H1 (cell line): ENCODE results near the gene FZD8. TPM values are rescaled to one million over a fixed set of nuclear protein-coding genes. Genes with fewer than 3 reads are reported as not detected.

Experiments used
- CTCF ChIA-PET: fragments of 300-600 bp; sonication (Branson Sonifier 250); formaldehyde crosslinking; loops from one replicate; lab custom pipeline; 2021; ENCODE audit not compliant: partially characterized antibody; lab: Charles Lee
- POLR2A ChIA-PET: fragments of 300-600 bp; sonication (Branson Sonifier 250); formaldehyde crosslinking; loops from one replicate; lab custom pipeline; 2021; ENCODE audit warnings: inconsistent platforms; ENCODE audit not compliant: partially characterized antibody; lab: Charles Lee
- DNase-seq, 2 experiments: peaks; one replicate each; pipeline versions ENCODE4 v3.0.0 to v3.0.0-alpha.2; 2010 to 2022; ENCODE audit warnings: low spot score in 2 of 2, low read depth in 1 of 2, mixed read lengths in 1 of 2
- FAIRE-seq: peaks from 2 replicates; lab custom pipeline; 2011; peaks lifted over from hg19 to GRCh38; lab: Jason Lieb, UNC
- H2AFZ ChIP-seq: 2 replicates; pipeline ENCODE4 v1.8.1; 2012; ENCODE audit warnings: low read length, inconsistent platforms
- H2AK5ac ChIP-seq: 2 replicates; pipeline ENCODE4 v1.6.1; 2013; ENCODE audit warnings: low read depth, low read length
- H2BK120ac ChIP-seq: replicated peaks from 2 replicates; pipeline ENCODE3; 2013; ENCODE audit warnings: low read depth, low read length, inconsistent platforms
- H2BK12ac ChIP-seq: 2 replicates; pipeline ENCODE4 v1.6.1; 2013; ENCODE audit warnings: low read depth, low read length
- H2BK15ac ChIP-seq: 2 replicates; pipeline ENCODE4 v1.6.1; 2013; ENCODE audit warnings: low read length
- H2BK20ac ChIP-seq: 2 replicates; pipeline ENCODE4 v1.6.1; 2013; ENCODE audit warnings: low read length
- H2BK5ac ChIP-seq: 2 replicates; pipeline ENCODE4 v1.6.1; 2013; ENCODE audit warnings: low read depth, low read length
- H3K14ac ChIP-seq: 2 replicates; pipeline ENCODE4 v1.6.1; 2013; ENCODE audit warnings: inconsistent platforms; ENCODE audit not compliant: insufficient read length
- H3K18ac ChIP-seq: 2 replicates; pipeline ENCODE4 v1.6.1; 2013; ENCODE audit warnings: low read length; ENCODE audit errors: extremely low read depth
- H3K23ac ChIP-seq: 2 replicates; pipeline ENCODE4 v1.6.1; 2013; ENCODE audit warnings: inconsistent platforms; ENCODE audit not compliant: insufficient read length
- H3K23me2 ChIP-seq: 2 replicates; pipeline ENCODE4 v1.6.1; 2013; ENCODE audit warnings: low read depth, low read length
- H3K27ac ChIP-seq: 2 replicates; pipeline ENCODE4 v1.6.1; 2011; ENCODE audit warnings: low read depth, low read length, inconsistent platforms
- H3K27me3 ChIP-seq, 4 experiments: replicated peaks in 1 of 4; 1 replicate in 1 of 4; 2 replicates in 3 of 4; pipeline versions ENCODE4 v1.6.1 to v1.8.1; 2011 to 2013; ENCODE audit warnings: low read length in 3 of 4, mild to moderate bottlenecking in 3 of 4, inconsistent platforms in 2 of 4, mixed read lengths in 2 of 4, moderate library complexity in 1 of 4; ENCODE audit not compliant: control insufficient read depth in 3 of 4, insufficient read depth in 3 of 4; ENCODE audit errors: extremely low read depth in 1 of 4
- H3K36me3 ChIP-seq, 4 experiments: 2 replicates each; pipeline versions ENCODE4 v1.6.1 to v1.8.1; 2011 to 2013; ENCODE audit warnings: mild to moderate bottlenecking in 4 of 4, low read length in 3 of 4, moderate library complexity in 2 of 4, control low read depth in 1 of 4, inconsistent platforms in 1 of 4; ENCODE audit not compliant: insufficient read depth in 4 of 4, control insufficient read depth in 2 of 4
- H3K4ac ChIP-seq: replicated peaks from 2 replicates; pipeline ENCODE3; 2013; ENCODE audit warnings: low read length, low read depth, mixed read lengths, inconsistent platforms; ENCODE audit not compliant: insufficient read length
- H3K4me1 ChIP-seq, 4 experiments: replicated peaks in 1 of 4; 1 replicate in 1 of 4; 2 replicates in 3 of 4; pipeline versions ENCODE4 v1.6.1 to v1.8.1; 2011 to 2013; ENCODE audit warnings: low read length in 3 of 4, inconsistent platforms in 2 of 4, mixed read lengths in 1 of 4; ENCODE audit not compliant: insufficient read depth in 4 of 4, control insufficient read depth in 3 of 4
- H3K4me2 ChIP-seq, 2 experiments: 2 replicates each; pipeline versions ENCODE4 v1.6.1 to v1.8.1; 2011 to 2013; ENCODE audit warnings: low read depth in 2 of 2, low read length in 2 of 2, control low read depth in 1 of 2, inconsistent platforms in 1 of 2, mild to moderate bottlenecking in 1 of 2; ENCODE audit not compliant: insufficient read depth in 1 of 2
- H3K4me3 ChIP-seq, 4 experiments: fragments of 200-600, 300-600 bp in 1 of 4; sonication (generic), shearing (Covaris generic), sonication (Bioruptor Twin) in 1 of 4; 2 replicates each; pipeline versions ENCODE4 v1.5.1 to v1.8.1; 2011 to 2016; ENCODE audit warnings: low read length in 4 of 4, low read depth in 3 of 4, control low read depth in 2 of 4, inconsistent platforms in 2 of 4, mild to moderate bottlenecking in 2 of 4, mixed read lengths in 1 of 4, moderate library complexity in 1 of 4; ENCODE audit not compliant: insufficient read depth in 2 of 4; ENCODE audit errors: extremely low read depth in 1 of 4
- H3K56ac ChIP-seq: replicated peaks from 2 replicates; pipeline ENCODE3; 2013; ENCODE audit warnings: low read depth, mild to moderate bottlenecking, mixed read lengths, low read length, inconsistent platforms; ENCODE audit not compliant: insufficient read length
- H3K79me1 ChIP-seq: 2 replicates; pipeline ENCODE4 v1.6.1; 2013; ENCODE audit warnings: low read depth, low read length, control low read depth
- H3K79me2 ChIP-seq, 2 experiments: 2 replicates each; pipeline versions ENCODE4 v1.6.1 to v1.8.1; 2012 to 2013; ENCODE audit warnings: low read length in 2 of 2, mild to moderate bottlenecking in 2 of 2, inconsistent platforms in 1 of 2; ENCODE audit not compliant: insufficient read depth in 2 of 2, control insufficient read depth in 1 of 2
- H3K9ac ChIP-seq, 4 experiments: replicated peaks in 1 of 4; 1 replicate in 1 of 4; 2 replicates in 3 of 4; pipeline versions ENCODE4 v1.6.1 to v1.8.1; 2011 to 2013; ENCODE audit warnings: low read depth in 3 of 4, low read length in 3 of 4, control low read depth in 2 of 4, mild to moderate bottlenecking in 2 of 4, moderate library complexity in 2 of 4, inconsistent platforms in 1 of 4; ENCODE audit errors: extremely low read depth in 1 of 4
- H3K9me3 ChIP-seq, 2 experiments: 2 replicates each; pipeline versions ENCODE4 v1.6.1 to v1.8.1; 2012 to 2013; ENCODE audit warnings: mild to moderate bottlenecking in 2 of 2, moderate library complexity in 2 of 2, control low read depth in 1 of 2, inconsistent platforms in 1 of 2, low read depth in 1 of 2, low read length in 1 of 2, mixed read lengths in 1 of 2; ENCODE audit not compliant: insufficient read depth in 2 of 2
- H4K20me1 ChIP-seq, 2 experiments: replicated peaks in 1 of 2; 2 replicates each; pipeline versions ENCODE3 to v1.8.1; 2011 to 2013; ENCODE audit warnings: inconsistent platforms in 2 of 2, low read length in 2 of 2, mild to moderate bottlenecking in 1 of 2; ENCODE audit not compliant: insufficient read depth in 2 of 2, control insufficient read depth in 1 of 2
- H4K5ac ChIP-seq: 2 replicates; pipeline ENCODE4 v1.6.1; 2013; ENCODE audit warnings: low read length, low read depth, mixed read lengths, inconsistent platforms; ENCODE audit not compliant: insufficient read length
- H4K8ac ChIP-seq: 2 replicates; pipeline ENCODE4 v1.8.0; 2013; ENCODE audit warnings: mild to moderate bottlenecking, moderate library complexity, low read length, inconsistent platforms; ENCODE audit not compliant: insufficient read depth; ENCODE audit errors: extremely low read depth
- H4K91ac ChIP-seq: replicated peaks from 2 replicates; pipeline ENCODE3; 2013; ENCODE audit warnings: low read length, mixed read lengths, inconsistent platforms; ENCODE audit not compliant: insufficient read length
- BACH1 ChIP-seq: IDR thresholded peaks from 2 replicates; pipeline ENCODE4 v1.6.1; 2012; ENCODE audit warnings: low read length, improper control_type of control experiment
- RBBP5 ChIP-seq: IDR thresholded peaks from 2 replicates; pipeline ENCODE4 v1.7.1; 2012; ENCODE audit warnings: low read depth, mild to moderate bottlenecking, inconsistent platforms, low read length, moderate library complexity, borderline replicate concordance
- RFX5 ChIP-seq: IDR thresholded peaks from 2 replicates; pipeline ENCODE4 v1.6.1; 2011; ENCODE audit warnings: low read depth, low read length, improper control_type of control experiment, borderline replicate concordance
- RNF2 ChIP-seq: fragments of 200-900, 300-1000 bp; sonication (generic); IDR thresholded peaks from 2 replicates; pipeline ENCODE4 v1.7.1; 2016; ENCODE audit warnings: borderline replicate concordance, low read depth, mild to moderate bottlenecking, antibody characterized with exemption, low read length; ENCODE audit not compliant: poor library complexity, severe bottlenecking; ENCODE audit errors: missing control alignments
- SAP30 ChIP-seq: fragments of 300-600 bp; sonication (generic); IDR thresholded peaks from 2 replicates; pipeline ENCODE4 v1.7.1; 2012; ENCODE audit warnings: low read length, moderate library complexity, mild to moderate bottlenecking, inconsistent platforms; ENCODE audit not compliant: insufficient read depth, insufficient replicate concordance
- SUZ12 ChIP-seq: fragments of 200-600 bp; sonication (generic); IDR thresholded peaks from 2 replicates; pipeline ENCODE4 v1.6.1; 2012; ENCODE audit warnings: mild to moderate bottlenecking, inconsistent platforms, low read length, moderate library complexity, mixed read lengths
- TAF1 ChIP-seq: IDR thresholded peaks from 2 replicates; pipeline ENCODE4 v1.6.1; 2011; ENCODE audit warnings: mild to moderate bottlenecking, low read depth, low read length
- TEAD4 ChIP-seq: IDR thresholded peaks from 2 replicates; pipeline ENCODE4 v1.6.1; 2012; ENCODE audit warnings: low read depth, low read length, inconsistent platforms, mixed read lengths
- WGBS, 2 experiments: shearing (Covaris generic) in 1 of 2; methylation state at CpG; one replicate each; pipeline versions ENCODE4 v1.1.6 to v1.1.7; 2013 to 2015; ENCODE audit warnings: low lambda C conversion rate in 2 of 2, mixed read lengths in 2 of 2, inconsistent platforms in 1 of 2, low coverage in 1 of 2, missing lambda C conversion rate in 1 of 2; ENCODE audit not compliant: insufficient replicate concordance in 2 of 2, insufficient coverage in 1 of 2, insufficient read length in 1 of 2; ENCODE audit errors: extremely low coverage in 1 of 2, missing lambda C conversion rate in 1 of 2; 5-methylcytosine and 5-hydroxymethylcytosine counted together
- polyA plus RNA-seq, 7 experiments: library from polyadenylated mRNA; depleted of rRNA in 3 of 7; stranded (reverse) in 5 of 7; unstranded in 2 of 7; fragments of >200 nt in 5 of 7; fragments of 200-250 nt in 2 of 7; gene quantifications; 1 replicate in 5 of 7; 2 replicates in 1 of 7; 4 replicates in 1 of 7; pipeline versions ENCODE4 v1.2.1 to v1.2.3, GENCODE V29; 2011 to 2013; ENCODE audit warnings: missing spikeins in 2 of 7, mixed read lengths in 2 of 7
- total RNA-seq: library from RNA; stranded (reverse); fragmentation: NEBNext Ultra II Directional; extraction: Animal tissue kit (Norgen Biotek cat#: 25700); gene quantifications from 2 replicates; pipeline ENCODE4 v1.2.1, GENCODE V29; 2021

FZD8 gene
- total and polyA plus RNA-seq, 2 of the 8 experiments (the other 6 are each of a cell fraction or from before 2014, with no cell fraction given): 4.8 to 7.1 TPM

DNA sequence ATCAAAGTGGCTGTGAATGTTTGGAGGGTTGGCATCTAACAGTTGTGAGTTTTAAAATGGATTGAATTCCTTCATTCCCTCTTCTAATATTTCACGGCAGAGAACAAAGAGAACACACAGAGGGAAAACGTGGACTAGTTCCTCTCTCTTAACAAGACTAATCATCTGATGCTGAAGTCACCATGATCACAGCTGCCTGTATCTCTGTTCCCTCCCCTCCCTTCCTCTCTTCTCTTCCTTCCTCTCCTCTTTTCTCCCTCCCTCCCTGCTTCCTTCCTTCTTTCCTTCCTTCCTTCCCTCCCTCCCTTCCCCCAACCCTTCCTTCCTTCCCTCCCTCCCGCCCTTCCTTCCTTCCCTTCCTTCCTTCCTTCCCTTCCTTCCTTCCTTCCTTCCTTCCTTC lies 47.0 kb downstream of the FZD8 start:
- Histone ChIP-seq H2BK12ac (peak overlapping the region; percentile 95), H3K4ac (no peak overlapping the region), H4K91ac (peak overlapping the region; percentile 85), H3K4me1 (peaks cover 6 to 18% (median 13%) of the 10 kb centered on the region in 4 experiments; a peak in 6 of 7 replicates), H2AFZ (no peak overlapping the region; the same call in 1 of the 2 replicates), H3K79me1 (no peaks in the 10 kb centered on the region), H3K56ac (no peak overlapping the region), H3K4me2 (peak overlapping the region in 1 of 2 experiments; percentile 55; a peak in 1 of 4 replicates), H3K4me3 (no peak overlapping the region), H2BK5ac (peak overlapping the region; percentile 98; the same call in 1 of the 2 replicates), H2AK5ac (peak overlapping the region; percentile 98; the same call in 1 of the 2 replicates), H3K36me3 (no peaks in the 10 kb centered on the region), H3K18ac (peak overlapping the region; percentile 97; the same call in 1 of the 2 replicates), H3K9me3 (peaks cover 6 to 12% of the 10 kb centered on the region in 2 experiments), H3K27me3 (no peaks in the 10 kb centered on the region), H2BK20ac (peak overlapping the region; percentile 92), H3K23me2 (peaks cover 5% of the 10 kb centered on the region; the same call in 1 of the 2 replicates), H4K20me1 (no peaks in the 10 kb centered on the region), H3K23ac (no peak overlapping the region), H4K5ac (peak overlapping the region; percentile 41), H3K14ac (no peak overlapping the region), H3K79me2 (no peaks in the 10 kb centered on the region), H2BK15ac (no peak overlapping the region), H2BK120ac (peak overlapping the region; percentile 85), H4K8ac (no peak overlapping the region), H3K9ac (no peak overlapping the region), H3K27ac (peak overlapping the region; percentile 33; the same call in 1 of the 2 replicates)
- POLR2A ChIA-PET: interaction anchor here (0.6 to 1.4 kb wide), 4 partner anchors 8 to 582 kb away, joined by 3 read pairs; no protein-coding TSS in a partner anchor
- CTCF ChIA-PET: interaction anchor here (0.9 to 1.5 kb wide), 3 partner anchors 10 to 48 kb away, joined by 3 to 4 read pairs (median 3); partner anchors contain the start of gene GJD4
- WGBS, 2 experiments: 23 to 92% methylated on average over 1 to 3 of the region's 3 CpGs
- FAIRE-seq (no peak), DNase-seq (no peak)
- TF ChIP-seq TAF1 (no peak), TEAD4 (no peak), BACH1 (no peak), RNF2 (no peak), SUZ12 (no peak), RBBP5 (no peak), SAP30 (no peak), RFX5 (no peak)
